ENCODE results near the gene CTPS2. TPM values are rescaled to one million over a fixed set of nuclear protein-coding genes. Genes with fewer than 3 reads are reported as not detected.
"Not testable (repeated sequence)": the region's sequence is repeated elsewhere in the genome, so short reads cannot be mapped to it uniquely, and the experiment has no call there.

Gene CTPS2
- total RNA-seq, 1 donor from 2014 or later, result 5.9 TPM

DNA sequence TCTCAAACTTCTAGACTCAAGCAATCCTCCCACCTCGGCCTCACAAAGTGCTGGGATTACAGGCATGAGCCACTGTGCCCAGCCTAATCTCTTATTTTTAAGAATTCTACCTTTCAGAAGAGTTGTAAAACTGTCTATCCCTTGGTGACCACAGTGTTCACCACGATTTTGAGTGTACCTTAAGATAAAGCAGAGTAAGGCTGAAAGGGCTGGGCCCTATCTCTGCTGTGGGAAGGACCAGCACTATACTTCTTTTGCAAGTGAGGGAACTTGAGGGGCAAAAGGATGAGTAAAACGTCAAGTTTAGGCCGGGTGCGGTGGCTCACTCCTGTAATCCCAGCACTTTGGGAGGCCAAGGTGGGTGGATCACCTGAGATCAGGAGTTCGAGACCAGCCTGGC lies 4.0 kb upstream of the CTPS2 start:
- DNase-seq; intact Hi-C loops (cut with DNase I); ATAC-seq (ENCODE audit: poor library complexity): not testable (repeated sequence)

DNA sequence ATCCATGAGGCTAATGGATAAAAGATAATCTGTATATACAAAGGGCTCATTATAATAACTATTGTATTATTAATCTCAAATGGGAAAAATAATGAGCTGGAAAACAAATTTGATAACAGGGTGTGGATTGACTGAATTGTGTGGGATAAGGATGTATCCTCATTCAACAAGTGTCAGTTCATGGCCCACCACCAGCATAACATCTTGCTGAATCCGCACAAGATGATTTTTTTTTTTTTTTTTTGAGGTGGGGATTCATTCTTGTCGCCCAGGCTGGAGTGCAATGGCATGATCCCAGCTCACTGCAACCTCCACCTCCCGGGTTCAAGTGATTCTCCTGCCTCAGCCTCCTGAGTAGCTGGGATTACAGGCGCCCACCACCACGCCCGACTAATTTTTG lies 3.2 kb upstream of the CTPS2 start:
- ATAC-seq (ENCODE audit: poor library complexity); DNase-seq; intact Hi-C loops (cut with DNase I): not testable (repeated sequence)

DNA sequence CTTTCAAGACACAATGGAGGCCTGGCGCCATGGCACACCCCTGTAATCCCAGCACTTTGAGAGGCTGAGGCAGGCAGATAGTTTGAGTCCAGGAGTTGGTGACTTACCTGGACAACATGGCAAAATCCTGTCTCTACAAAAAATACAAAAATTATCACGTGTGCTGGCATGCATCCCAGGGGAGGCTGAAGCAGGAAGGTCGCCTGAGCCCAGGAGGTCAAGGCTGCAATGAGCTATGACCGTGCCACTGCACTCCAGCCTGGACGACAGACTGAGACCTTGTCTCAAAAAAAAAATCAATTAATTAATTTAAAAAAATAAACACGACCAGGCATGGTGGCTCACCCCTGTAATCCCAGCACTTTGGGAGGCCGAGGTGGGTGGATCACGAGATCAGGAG lies 2.0 kb upstream of the CTPS2 start:
- no peak for DNase-seq
- no peak for ATAC-seq (ENCODE audit: poor library complexity)
- intact Hi-C loops (cut with DNase I), result no loop called here

DNA sequence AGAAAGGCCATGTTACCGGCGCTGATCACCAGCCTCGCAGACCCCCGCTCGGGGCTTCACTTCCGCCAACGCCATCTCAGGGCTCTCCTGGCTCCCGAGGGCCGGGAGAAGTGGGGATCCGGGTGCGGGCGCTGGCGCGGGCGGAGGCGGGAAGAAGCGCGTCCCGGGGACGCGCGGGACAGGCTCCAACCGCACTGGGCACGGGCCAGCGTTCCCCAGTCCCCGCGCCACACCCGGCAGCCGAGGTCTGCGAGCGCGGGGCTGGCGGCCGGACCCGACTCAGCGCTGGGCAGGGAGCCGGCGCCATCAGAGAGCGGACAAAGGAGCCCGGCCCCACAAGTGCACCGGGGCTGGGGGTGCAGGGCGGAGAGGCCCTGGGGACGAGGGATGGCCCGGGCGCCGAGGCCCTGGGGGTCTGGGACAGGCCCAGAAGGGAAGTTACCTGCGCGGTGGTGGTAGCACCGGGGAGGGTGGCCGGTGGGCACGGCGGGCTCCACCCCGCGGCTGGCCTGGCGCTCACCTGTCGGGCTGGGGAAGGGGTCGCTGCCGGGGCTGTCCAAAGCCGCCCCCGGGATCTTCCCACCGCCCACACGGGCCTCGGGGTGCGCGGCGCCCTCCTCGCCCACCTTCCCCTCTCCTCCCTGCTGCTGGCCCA lies 449 bp downstream of the CTPS2 start:
- intact Hi-C loops (cut with DNase I), result no loop called here
- DNase-seq, result peak; percentile 49
- ATAC-seq (ENCODE audit: poor library complexity), result peak; percentile 83

DNA sequence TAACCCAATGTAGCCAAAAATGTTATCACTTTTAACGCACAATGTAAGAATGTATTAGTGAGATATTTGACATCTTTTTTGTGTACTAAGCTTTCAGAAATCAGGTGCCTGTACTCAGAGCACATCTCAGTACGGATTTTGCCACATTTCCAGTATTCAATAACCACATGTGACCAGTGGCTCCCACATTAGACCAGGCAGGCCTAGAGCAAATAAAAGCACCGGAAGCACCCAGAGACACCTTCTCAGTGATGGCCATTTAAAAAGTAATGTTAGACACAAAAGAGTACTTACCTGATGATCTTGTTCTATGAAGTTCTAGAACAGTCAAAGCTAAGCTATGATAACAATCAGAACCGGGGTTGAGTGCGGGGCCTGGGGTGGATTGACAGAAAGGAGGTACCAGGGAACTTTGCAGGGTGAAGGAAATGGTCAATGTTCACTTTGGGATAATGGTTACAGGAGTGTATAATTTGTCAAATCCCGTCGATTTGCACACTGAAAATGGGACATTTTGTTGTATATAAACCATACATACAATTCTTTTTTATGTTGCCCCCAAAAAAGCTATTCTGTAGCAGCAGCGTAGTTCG lies 1.2 kb downstream of the CTPS2 start:
- ATAC-seq (ENCODE audit: poor library complexity), result no peak
- intact Hi-C loops (cut with DNase I), result no loop called here
- DNase-seq, result no peak

DNA sequence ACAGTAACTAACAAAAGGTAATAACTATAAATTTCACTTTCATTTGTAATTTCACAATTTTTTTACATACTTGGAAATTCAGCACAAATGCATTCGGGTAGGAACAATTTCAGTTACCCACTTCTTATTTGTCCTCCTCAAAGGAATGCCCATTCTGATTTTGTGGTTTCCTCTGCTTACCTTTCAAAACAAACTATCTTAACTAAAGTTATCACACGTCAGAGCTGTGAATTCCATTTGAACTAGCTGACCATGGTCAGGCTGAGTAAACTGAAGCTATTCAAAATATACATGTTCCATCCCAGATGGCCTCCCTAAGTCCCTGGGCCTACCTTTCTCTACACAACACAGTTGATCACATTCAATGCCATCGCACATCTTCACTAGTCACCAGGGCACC lies 4.5 kb downstream of the CTPS2 start:
- ATAC-seq (ENCODE audit: poor library complexity) (no peak), DNase-seq (no peak)
- intact Hi-C loops (cut with DNase I), result no loop called here

DNA sequence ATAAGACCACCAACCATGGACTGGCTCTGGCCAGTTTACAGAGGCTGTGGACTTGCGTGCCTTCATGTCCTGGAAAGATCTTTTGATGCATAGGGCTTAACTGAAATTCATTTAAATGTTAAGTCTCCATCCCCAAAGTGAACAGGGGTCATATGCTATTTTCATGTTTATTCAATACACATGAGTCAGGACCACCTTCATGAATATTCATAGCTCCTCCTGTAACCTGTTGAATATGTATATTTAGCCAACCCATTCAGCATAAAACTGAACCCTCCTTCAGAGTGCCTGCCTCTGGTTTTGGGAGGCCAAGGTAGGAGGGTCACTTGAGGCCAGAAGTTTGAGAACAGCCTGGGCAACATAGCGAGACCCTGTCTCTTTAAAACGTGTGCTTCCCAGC lies 7.1 kb downstream of the CTPS2 start:
- DNase-seq (no peak), ATAC-seq (ENCODE audit: poor library complexity) (no peak)
- intact Hi-C loops (cut with DNase I), result no loop called here

DNA sequence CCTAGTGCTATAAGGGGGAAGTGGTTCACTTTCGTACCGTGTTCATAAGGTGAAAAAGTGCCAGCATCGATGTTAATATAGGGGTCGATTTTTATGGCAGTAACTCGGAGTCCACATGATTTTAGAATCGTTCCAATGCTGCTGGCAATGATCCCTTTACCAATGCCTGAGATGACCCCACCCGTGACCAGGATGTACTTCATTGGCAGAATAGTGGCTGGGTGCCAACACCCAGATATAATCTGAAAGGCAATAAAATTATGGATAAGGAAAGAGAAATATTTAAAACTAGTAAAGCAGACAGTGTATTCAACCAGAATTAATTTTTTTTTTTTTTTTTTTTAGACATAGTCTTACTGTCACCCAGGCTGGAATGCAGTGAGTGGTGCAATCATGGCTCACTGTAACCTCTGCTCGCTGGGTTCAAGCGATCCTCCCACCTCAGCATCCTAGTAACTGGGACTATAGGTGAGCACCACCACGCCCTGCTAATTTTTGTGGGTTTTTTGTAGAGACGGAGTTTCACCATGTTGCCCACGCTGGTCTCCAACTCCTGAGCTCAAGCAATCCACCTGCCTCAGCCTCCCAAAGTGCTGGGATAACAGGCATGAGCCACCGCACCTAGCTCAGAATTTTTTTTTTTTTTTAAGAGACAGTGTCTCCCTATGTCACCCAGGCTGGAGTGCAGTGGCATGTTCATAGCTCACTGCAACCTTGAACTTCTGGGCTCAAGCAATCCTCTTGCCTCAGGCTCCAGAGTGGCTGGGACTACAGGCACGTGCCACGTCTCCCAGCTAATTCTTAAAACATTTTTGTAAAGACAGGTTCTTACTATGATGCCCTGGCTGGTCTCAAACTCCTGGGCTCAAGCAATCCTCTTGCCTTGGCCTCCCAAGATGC lies 9.5 kb downstream of the CTPS2 start:
- ATAC-seq (ENCODE audit: poor library complexity) (no peak), DNase-seq (no peak)
- intact Hi-C loops (cut with DNase I), result no loop called here

DNA sequence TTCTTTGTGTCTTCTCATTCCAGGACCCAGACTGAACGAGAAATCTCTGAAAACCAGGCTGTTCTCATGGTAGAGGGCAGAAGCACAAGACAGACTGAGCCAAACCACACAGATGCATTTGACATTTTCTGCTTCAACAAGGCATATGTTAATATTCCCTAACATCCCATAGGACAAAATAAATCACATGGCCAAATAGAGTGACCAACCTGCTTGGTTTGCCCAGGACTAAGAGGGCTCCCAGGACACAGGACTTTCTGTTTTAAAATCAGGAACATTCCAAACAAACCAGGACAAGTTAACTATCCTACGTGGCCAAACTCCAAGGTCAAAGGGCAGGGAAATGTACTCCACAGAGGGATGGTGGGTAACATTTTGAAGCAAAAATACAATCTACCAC lies 11.7 kb downstream of the CTPS2 start:
- ATAC-seq (ENCODE audit: poor library complexity) (no peak), DNase-seq (no peak)
- intact Hi-C loops (cut with DNase I), result no loop called here

DNA sequence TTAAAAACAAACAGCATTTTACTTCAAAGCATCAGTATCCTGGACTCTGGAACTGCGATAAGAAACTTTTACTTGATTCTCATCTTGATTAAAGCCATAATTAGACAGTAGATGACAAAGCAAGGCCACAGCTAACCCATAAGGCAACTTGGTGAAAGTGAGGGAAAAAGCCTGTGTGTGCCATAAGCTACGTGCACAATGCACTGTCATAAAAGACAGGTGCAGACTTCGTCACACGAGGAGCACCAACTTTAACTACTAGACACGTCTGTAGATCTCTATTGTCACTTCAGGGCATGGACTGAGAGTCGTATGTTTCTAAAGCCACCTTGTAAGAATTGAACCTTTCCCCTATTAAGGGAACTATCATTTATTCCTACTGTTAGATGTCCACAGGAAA lies 13.1 kb downstream of the CTPS2 start:
- no peak for DNase-seq
- intact Hi-C loops (cut with DNase I), result no loop called here
- no peak for ATAC-seq (ENCODE audit: poor library complexity)

DNA sequence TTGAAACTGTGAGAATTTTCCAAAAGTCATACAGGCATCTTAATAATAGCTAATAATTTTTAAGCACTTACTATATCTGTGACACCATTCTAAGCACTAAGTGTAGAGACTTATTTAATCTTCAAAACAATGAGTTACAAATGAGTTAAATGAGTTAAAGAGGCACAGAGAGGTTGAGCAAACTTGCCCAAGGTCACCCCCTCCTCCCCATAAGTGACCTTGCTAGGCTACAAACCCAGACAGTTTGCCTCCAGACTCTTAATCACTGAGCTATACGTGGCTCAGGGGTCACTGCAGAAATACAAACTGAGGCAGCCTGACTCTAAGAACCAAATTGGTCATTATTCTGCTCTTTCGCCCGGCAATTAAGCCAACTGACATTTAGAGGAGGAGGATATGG lies 15.5 kb downstream of the CTPS2 start:
- intact Hi-C loops (cut with DNase I), result no loop called here
- DNase-seq, result no peak
- no peak for ATAC-seq (ENCODE audit: poor library complexity)

DNA sequence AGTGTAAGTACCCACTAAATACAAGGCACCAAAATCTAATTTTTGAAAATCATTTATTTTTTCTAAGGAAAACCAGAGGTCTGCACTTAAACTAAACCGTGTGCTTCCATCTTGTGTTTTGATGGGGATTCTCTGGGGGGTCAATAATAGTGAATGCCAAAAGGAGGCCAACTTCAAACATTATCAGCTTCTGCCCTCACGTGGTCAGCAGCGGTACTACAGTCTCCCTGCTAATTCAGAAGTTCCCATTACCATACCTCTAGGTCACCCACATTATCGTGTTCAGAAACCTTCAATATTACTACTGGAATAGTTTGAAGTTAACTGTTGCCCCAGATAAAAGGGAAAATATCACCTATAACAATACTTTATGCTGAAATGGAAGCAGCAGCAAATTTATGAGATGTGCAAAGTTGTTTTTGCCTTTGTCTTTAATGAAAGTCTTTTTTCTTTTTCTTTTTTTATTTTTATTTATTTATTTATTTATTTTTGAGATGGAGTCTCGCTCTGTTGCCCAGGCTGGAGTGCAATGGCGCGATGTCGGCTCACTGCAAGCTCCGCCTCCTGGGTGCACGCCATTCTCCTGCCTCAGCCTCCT lies 17.3 kb downstream of the CTPS2 start:
- intact Hi-C loops (cut with DNase I), result no loop called here
- DNase-seq (peak; percentile 71), ATAC-seq (ENCODE audit: poor library complexity) (peak; percentile 61)

DNA sequence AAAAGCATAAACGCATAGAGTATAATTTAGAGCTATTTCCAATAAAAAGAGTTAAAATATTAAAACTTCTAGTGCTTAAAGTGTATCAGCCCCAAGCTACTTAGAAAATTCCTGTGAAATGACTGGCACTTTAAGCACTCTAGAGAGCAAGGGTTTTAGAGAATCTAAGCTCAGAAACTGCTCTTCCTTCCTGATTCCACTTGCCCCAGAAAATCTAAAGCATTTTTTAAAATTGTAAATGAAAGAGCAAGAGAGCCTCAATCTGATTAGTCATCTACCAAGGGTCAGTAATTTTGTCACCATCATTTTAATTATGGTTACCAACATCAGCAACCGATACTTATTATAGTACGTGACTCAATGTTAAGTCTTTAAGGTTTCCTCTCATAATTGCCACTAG lies 25.0 kb downstream of the CTPS2 start:
- intact Hi-C loops (cut with DNase I), result no loop called here
- no peak for ATAC-seq (ENCODE audit: poor library complexity)
- DNase-seq, result no peak

DNA sequence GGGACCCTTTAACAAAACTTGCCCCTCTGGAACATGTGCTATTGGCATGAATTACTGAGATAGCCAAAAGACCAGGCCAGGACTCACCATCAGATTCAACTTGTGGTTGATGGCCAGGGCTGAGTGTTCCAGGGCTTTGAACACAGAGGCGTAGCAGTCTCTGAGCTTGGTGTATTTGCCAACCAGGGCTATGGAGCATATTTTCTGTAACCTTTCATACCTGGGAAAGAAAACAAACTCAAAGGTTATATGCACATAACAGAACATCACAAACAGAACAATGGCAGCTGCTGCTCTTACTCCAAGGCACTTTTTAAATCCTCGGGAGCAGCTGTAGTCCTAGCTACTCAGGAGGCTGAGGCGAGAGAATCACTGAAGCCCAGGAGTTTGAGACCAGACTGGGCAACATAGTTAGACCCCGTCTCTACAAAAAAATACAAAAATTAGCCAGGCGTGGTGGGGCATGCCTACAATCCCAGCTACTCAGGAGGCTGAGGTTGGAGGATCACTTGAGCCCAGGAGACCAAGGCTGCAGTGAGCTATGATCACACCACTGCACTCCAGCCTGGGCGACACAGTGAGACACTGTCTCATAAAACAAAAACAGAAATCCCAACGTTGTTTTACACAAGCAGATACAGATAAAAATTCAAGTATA lies 29.3 kb downstream of the CTPS2 start:
- intact Hi-C loops (cut with DNase I), result no loop called here
- no peak for ATAC-seq (ENCODE audit: poor library complexity)
- no peak for DNase-seq

DNA sequence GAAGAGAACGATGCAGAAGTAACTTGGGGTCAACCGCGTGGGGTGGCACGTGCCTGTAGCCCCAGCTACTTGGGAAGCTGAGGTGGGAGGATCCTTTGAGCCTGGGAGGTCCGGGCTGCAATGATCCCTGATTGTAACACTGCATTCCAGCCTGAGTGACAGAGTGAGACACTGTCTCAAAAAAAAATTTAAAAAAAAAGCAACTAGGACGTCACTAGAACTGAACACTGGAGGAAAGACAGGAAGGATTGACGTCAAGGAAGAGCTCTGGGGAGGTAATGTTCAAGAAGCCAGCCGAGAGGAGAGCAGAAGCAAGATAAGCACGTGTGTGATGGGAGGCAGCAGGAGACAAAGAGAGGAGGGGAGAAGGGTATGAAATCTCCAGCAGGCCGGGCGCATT lies 33.8 kb downstream of the CTPS2 start:
- intact Hi-C loops (cut with DNase I), result loop anchor here (10.0 kb wide), 1 partner anchor 554 kb away; the partner anchor contains the start of gene GRPR
- DNase-seq, result no peak
- ATAC-seq (ENCODE audit: poor library complexity), result no peak

DNA sequence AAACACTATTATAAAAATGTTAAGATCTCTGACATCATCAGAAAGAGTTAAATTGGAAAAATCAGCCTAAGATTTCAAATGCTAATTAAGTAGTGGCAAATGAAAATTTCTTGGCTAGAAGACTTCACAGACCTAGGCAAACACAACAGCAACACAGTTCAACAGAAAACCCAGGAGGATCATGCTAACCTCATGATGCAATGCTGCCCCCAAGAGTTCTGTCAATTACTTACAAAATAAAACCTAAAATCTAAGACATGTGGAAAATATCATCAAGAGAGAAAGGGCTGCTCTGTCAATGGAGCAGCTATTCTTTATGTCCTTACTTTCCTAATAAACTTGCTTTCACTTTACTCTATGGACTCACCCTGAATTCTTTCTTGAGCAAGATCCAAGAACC lies 41.5 kb downstream of the CTPS2 start:
- DNase-seq (no peak), ATAC-seq (ENCODE audit: poor library complexity) (peak; percentile 49)
- intact Hi-C loops (cut with DNase I), result loop anchor here (10.0 kb wide), 1 partner anchor 546 kb away; the partner anchor contains the start of gene GRPR

DNA sequence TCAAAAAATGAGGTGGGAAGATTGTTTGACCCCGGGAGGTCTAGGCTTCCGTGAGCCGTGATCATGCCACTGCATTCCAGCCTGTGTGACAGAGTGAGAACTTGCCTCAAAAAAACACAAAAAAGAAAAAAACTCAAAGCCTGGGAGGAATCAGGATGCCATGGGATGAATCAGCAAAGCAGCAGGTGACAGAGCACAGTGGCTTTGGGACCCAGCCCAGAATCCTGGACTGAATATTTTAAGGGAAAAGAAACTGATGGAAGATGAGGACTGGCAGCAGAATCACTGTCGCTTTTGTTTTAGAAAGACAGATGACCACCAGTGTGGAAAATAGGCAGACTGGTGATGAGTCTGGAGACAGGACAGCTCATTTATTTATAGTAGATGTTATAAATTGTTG lies 45.9 kb downstream of the CTPS2 start:
- ATAC-seq (ENCODE audit: poor library complexity) (no peak), DNase-seq (no peak)
- intact Hi-C loops (cut with DNase I), result no loop called here

DNA sequence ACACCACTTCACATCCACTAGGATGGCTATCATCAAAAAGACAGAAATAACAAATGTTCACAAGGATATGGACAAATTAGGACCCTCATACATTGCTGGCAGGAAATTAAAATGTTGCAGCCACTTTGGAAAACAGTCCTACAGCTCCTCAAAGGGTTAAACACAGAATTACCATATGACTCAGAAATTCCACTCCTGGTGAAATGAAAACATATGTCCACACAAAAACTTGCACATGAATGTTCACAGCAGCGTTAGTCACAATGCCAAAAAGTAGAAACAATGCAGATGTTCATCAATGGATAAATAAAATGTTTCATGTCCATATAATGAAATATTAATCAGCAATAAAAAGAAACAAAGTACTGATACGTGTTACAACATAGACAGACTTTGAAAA lies 47.4 kb downstream of the CTPS2 start:
- intact Hi-C loops (cut with DNase I), result no loop called here
- DNase-seq, result no peak
- no peak for ATAC-seq (ENCODE audit: poor library complexity)

DNA sequence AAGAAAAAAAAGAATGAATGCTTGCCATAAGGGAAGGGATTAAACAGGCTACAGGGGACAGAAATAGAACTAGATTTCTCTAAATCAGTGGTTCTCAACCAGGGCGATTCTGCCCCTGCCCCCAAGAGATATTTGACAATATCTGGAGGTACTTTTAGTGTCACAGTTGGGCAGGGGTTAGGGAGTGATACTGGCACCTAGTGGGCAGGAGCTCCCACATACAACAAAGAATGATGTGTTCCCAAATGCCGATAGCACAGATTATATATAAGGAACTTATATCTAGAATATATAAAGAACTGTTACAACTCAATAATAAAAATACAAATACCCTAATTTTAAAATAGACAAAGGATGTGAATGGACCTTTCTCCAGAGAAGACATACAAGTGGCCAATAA lies 47.8 kb downstream of the CTPS2 start:
- no peak for DNase-seq
- intact Hi-C loops (cut with DNase I), result no loop called here
- no peak for ATAC-seq (ENCODE audit: poor library complexity)
